PC-3 (cell line): ENCODE measurements around the gene DPM3. TPM values are rescaled to one million over a fixed set of nuclear protein-coding genes. Genes with fewer than 3 reads are reported as not detected.

Experiments used
- ATAC-seq: fragments of 200-7000 bp; cut with Tn5 transposase; 2 replicates; pipeline ENCODE4 v1.9.1; 2020; ENCODE audit warnings: mild to moderate bottlenecking, moderate library complexity
- BruUV-seq: library from RNA; stranded (reverse); fragments of 400-500 nt; replicated peaks from 2 replicates; lab custom pipeline; 2021; lab: Mats Ljungman, UMichigan
- CTCF ChIA-PET: fragments of 300-600 bp; sonication (Branson Sonifier 250); formaldehyde crosslinking; loops from one replicate; lab custom pipeline; 2022; ENCODE audit warnings: antibody characterized with exemption; lab: Charles Lee
- POLR2A ChIA-PET: fragments of 300-600 bp; sonication (Branson Sonifier 250); formaldehyde crosslinking; loops from one replicate; lab custom pipeline; 2022; ENCODE audit warnings: antibody characterized with exemption; ENCODE audit not compliant: unreplicated experiment; lab: Charles Lee
- DNase-seq: peaks from one replicate; pipeline ENCODE4 v3.0.0-alpha.2; 2015
- H2AFZ ChIP-seq: fragments of 300-600 bp; sonication (generic); 2 replicates; pipeline ENCODE4 v1.6.0; 2016; ENCODE audit warnings: antibody characterized with exemption, low read length
- H3F3A ChIP-seq: fragments of 300-600 bp; sonication (generic); one replicate; pipeline ENCODE4 v1.6.0; 2017; ENCODE audit warnings: antibody characterized with exemption, low read length, control low read depth, mild to moderate bottlenecking; ENCODE audit not compliant: unreplicated experiment
- H3K27ac ChIP-seq: fragments of 300-600 bp; sonication (generic); 2 replicates; pipeline ENCODE4 v1.5.1; 2016; ENCODE audit warnings: mild to moderate bottlenecking, low read length
- H3K27me3 ChIP-seq: fragments of 300-600 bp; sonication (generic); 2 replicates; pipeline ENCODE4 v1.6.1; 2016; ENCODE audit warnings: low read length, mixed read lengths
- H3K36me3 ChIP-seq: fragments of 300-600 bp; sonication (generic); 2 replicates; pipeline ENCODE4 v1.6.1; 2016; ENCODE audit warnings: low read depth, mixed run types, low read length, mixed read lengths
- H3K4me1 ChIP-seq: fragments of 300-600 bp; sonication (generic); 2 replicates; pipeline ENCODE4 v1.5.1; 2016; ENCODE audit warnings: low read length; ENCODE audit not compliant: insufficient read depth
- H3K4me2 ChIP-seq: fragments of 300-600 bp; sonication (generic); 2 replicates; pipeline ENCODE4 v1.6.0; 2016; ENCODE audit warnings: low read length
- H3K4me3 ChIP-seq: fragments of 300-600 bp; sonication (generic); 2 replicates; pipeline ENCODE4 v1.5.1; 2016; ENCODE audit warnings: mild to moderate bottlenecking, low read length, mixed read lengths
- H3K79me2 ChIP-seq: fragments of 300-600 bp; sonication (generic); 2 replicates; pipeline ENCODE4 v1.6.1; 2017; ENCODE audit warnings: low read length, mixed read lengths
- H3K9ac ChIP-seq: fragments of 300-600 bp; sonication (generic); 2 replicates; pipeline ENCODE4 v1.6.0; 2016; ENCODE audit warnings: mild to moderate bottlenecking, low read length
- H3K9me2 ChIP-seq: fragments of 300-600 bp; sonication (generic); replicated peaks from 2 replicates; pipeline ENCODE4 v1.6.1; 2016; ENCODE audit warnings: mixed run types, low read length, mixed read lengths
- H3K9me3 ChIP-seq: fragments of 300-600 bp; sonication (generic); 2 replicates; pipeline ENCODE4 v1.6.1; 2016; ENCODE audit warnings: low read length, mixed read lengths
- H4K20me1 ChIP-seq: fragments of 300-600 bp; sonication (generic); 2 replicates; pipeline ENCODE4 v1.6.1; 2016; ENCODE audit warnings: low read length, mixed read lengths
- EZH2 ChIP-seq: fragments of 300-600 bp; sonication (generic); IDR thresholded peaks from one replicate; pipeline ENCODE4 v1.6.1; 2017; ENCODE audit warnings: antibody characterized with exemption, mild to moderate bottlenecking, low read length; ENCODE audit not compliant: unreplicated experiment
- EZH2phosphoT487 ChIP-seq: fragments of 300-600 bp; sonication (generic); IDR thresholded peaks from 2 replicates; pipeline ENCODE4 v1.6.1; 2018; ENCODE audit warnings: mild to moderate bottlenecking, antibody characterized with exemption, low read length, borderline replicate concordance
- intact Hi-C: fragments of 100-400 bp; cut with micrococcal nuclease; formaldehyde crosslinking; loops from 2 replicates; pipeline ENCODE4 v1.9.0; 2023
- total RNA-seq: library from RNA; depleted of rRNA; stranded (reverse); fragments of >200 nt; gene quantifications from 2 replicates; pipeline ENCODE4 v1.2.3, GENCODE V29; 2014
- TF ChIP-seq, protein P1 (sequence below): fragments of 300-600 bp; sonication (generic); conservative IDR thresholded peaks from 2 replicates; pipeline ENCODE4 v1.5.1; 2017; ENCODE audit warnings: antibody characterized with exemption, low read depth, mild to moderate bottlenecking, low read length

The DPM3 gene
- total RNA-seq, 1 experiment from 2014 or later: 74.3 TPM

DNA sequence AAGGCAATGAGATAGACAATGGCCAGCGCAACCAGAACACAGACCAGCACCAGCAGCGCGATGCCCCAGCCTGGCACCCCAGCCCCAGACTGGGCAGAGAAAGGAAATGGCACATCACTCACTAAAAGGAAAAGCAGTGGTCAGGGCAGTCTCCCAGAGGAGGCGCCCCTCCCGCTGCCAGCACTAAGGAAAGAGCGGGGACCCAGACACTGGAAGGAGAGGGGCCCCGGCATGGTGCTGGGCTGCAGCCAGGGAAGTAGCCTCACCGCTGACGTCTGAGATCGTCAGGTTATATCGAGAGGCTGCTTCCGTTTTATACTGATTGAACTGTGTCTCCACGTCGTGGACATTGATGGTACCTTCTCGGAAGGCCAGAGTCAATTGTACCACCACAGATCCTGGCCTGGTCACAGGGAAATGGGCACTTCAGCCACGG lies 47.1 kb upstream of the DPM3 start:
- Histone ChIP-seq H3K4me3 (no peak overlapping the region), H3K27ac (no peak overlapping the region), H3K36me3 (no peaks in the 10 kb centered on the region), H4K20me1 (no peaks in the 10 kb centered on the region), H3K9me2 (no peaks in the 10 kb centered on the region), H3F3A (peaks cover 3% of the 10 kb centered on the region), H3K79me2 (no peaks in the 10 kb centered on the region), H3K9me3 (no peaks in the 10 kb centered on the region), H3K4me1 (peaks cover 2% of the 10 kb centered on the region), H3K4me2 (no peak overlapping the region), H3K27me3 (no peaks in the 10 kb centered on the region), H3K9ac (no peak overlapping the region), H2AFZ (no peak overlapping the region)
- TF ChIP-seq EZH2phosphoT487: no peak
- TF ChIP-seq, protein P1, sequence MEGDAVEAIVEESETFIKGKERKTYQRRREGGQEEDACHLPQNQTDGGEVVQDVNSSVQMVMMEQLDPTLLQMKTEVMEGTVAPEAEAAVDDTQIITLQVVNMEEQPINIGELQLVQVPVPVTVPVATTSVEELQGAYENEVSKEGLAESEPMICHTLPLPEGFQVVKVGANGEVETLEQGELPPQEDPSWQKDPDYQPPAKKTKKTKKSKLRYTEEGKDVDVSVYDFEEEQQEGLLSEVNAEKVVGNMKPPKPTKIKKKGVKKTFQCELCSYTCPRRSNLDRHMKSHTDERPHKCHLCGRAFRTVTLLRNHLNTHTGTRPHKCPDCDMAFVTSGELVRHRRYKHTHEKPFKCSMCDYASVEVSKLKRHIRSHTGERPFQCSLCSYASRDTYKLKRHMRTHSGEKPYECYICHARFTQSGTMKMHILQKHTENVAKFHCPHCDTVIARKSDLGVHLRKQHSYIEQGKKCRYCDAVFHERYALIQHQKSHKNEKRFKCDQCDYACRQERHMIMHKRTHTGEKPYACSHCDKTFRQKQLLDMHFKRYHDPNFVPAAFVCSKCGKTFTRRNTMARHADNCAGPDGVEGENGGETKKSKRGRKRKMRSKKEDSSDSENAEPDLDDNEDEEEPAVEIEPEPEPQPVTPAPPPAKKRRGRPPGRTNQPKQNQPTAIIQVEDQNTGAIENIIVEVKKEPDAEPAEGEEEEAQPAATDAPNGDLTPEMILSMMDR: no peak
- no peak for TF ChIP-seq EZH2
- ChIA-PET POLR2A (no interaction called here), CTCF (no interaction called here)
- BruUV-seq: no TSS peak
- intact Hi-C loops: no loop called here
- DNase-seq (no peak), ATAC-seq (no peak)

DNA sequence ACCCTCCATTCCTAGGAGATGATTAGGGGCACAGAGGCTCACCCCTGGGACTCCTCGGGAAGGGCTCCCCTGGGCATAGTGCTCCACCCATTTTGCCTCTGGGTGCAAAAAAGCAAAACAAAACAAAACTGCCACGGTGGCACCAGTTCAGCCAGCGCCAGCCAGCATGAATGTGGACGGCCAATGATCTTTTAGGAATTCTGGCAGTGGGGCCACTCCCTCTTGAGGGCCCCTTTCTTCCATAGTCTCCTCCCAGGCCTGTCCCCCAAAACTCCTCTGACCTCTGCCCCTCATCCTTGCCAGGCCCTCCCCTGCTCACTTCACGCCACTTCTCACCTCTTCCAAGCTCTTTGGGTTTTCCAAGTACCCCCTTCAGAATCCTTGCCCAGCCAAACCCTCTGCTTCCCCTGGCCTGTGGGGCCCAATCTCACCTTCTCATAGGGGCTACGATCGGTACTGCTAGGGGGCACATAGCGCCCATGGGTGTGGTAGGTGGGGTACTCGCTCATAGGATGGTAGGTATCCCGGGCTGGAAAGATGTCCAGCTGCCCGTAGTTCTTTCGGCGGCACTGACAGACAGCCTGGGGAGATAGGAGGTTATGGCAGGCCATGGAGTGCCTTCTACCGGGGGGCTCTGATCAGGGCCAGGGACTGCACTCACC lies 46.6 kb upstream of the DPM3 start:
- H3K4me3 ChIP-seq: no peak overlapping the region
- H3F3A ChIP-seq: peaks cover 3% of the 10 kb centered on the region
- no TSS peak for BruUV-seq
- no peaks in the 10 kb centered on the region for H3K36me3 ChIP-seq
- intact Hi-C loops: no loop called here
- CTCF ChIA-PET: no interaction called here
- H3K4me1 ChIP-seq: no peaks in the 10 kb centered on the region
- no peaks in the 10 kb centered on the region for H3K9me2 ChIP-seq
- no peak overlapping the region for H2AFZ ChIP-seq
- no peaks in the 10 kb centered on the region for H3K27me3 ChIP-seq
- H3K4me2 ChIP-seq: no peak overlapping the region
- POLR2A ChIA-PET: interaction anchor here (0.6 kb wide), 1 partner anchor 80 kb away, joined by 3 read pairs; no protein-coding TSS in a partner anchor
- TF ChIP-seq EZH2phosphoT487 (no peak), EZH2 (no peak)
- TF ChIP-seq, protein P1: no peak
- no peak overlapping the region for H3K9ac ChIP-seq
- no peak for DNase-seq
- no peaks in the 10 kb centered on the region for H3K9me3 ChIP-seq
- no peak for ATAC-seq
- H4K20me1 ChIP-seq: no peaks in the 10 kb centered on the region
- H3K79me2 ChIP-seq: no peaks in the 10 kb centered on the region
- H3K27ac ChIP-seq: no peak overlapping the region

DNA sequence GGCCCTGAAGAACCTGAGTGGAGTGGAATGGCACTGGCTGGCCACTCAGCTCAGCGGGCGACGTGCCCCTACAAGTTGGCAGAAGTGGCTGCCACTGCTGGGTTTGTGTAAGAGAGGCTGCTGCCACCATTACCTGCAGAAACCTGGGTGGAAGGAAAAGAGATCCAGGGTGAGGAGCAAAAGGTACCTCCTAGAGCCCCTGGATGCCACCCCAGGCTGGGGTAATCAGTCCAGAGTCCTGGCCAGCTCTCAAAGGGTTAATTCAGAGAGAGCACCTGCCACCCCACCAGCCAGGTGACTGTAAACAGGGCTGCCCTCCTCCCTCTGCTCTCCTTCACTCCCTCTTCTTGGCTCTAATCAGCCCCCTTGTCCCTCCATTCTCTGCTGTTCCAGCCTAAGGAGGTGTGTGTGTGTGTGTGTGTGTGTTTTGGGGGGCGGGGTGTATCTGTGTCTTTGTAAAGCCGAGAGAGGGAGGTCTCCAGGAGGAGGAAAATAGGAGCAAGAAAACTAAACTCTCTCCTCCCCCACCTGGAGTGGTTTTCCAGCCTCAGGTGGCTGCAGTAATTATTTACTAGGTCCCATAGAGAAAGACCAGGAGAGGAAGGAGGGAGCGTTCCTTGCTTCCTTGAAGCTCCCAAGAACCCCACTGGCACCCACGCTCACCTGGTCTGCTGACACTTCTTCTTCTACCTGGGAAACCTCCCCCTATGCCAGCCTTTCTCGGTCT lies 45.9 kb upstream of the DPM3 start:
- no peak overlapping the region for H2AFZ ChIP-seq
- CTCF ChIA-PET: no interaction called here

More for the DNA sequence above, 45.9 kb upstream of the DPM3 start:
- POLR2A ChIA-PET: no interaction called here
- Histone ChIP-seq H3K27me3 (no peaks in the 10 kb centered on the region), H3K36me3 (no peaks in the 10 kb centered on the region), H3K4me1 (no peaks in the 10 kb centered on the region), H4K20me1 (no peaks in the 10 kb centered on the region), H3K9ac (no peak overlapping the region), H3K27ac (no peak overlapping the region), H3F3A (peaks cover 3% of the 10 kb centered on the region), H3K9me3 (no peaks in the 10 kb centered on the region), H3K79me2 (no peaks in the 10 kb centered on the region), H3K4me3 (no peak overlapping the region), H3K9me2 (no peaks in the 10 kb centered on the region), H3K4me2 (no peak overlapping the region)
- intact Hi-C loops: no loop called here
- ATAC-seq (peak; percentile 10; the same call in 1 of the 2 replicates), DNase-seq (no peak)
- no TSS peak for BruUV-seq
- TF ChIP-seq EZH2phosphoT487: no peak
- no peak for TF ChIP-seq EZH2
- TF ChIP-seq, protein P1: no peak
